SU-DHL-6 (cell line): Measurements from ENCODE around the gene PTPN4.

Source experiments
- CTCF ChIP-seq: fragments of 200-600 bp; sonication (generic); IDR thresholded peaks from one replicate; pipeline ENCODE4 v1.5.1; 2017; ENCODE audit warnings: antibody characterized with exemption, mild to moderate bottlenecking, low read length, moderate library complexity; ENCODE audit not compliant: insufficient read depth, poor library complexity, severe bottlenecking
- EZH2phosphoT487 ChIP-seq: fragments of 200-600 bp; sonication (generic), shearing (Covaris generic); conservative IDR thresholded peaks from 2 replicates; pipeline ENCODE4 v1.6.1; 2018; ENCODE audit warnings: mild to moderate bottlenecking, antibody characterized with exemption, low read length, moderate library complexity, mixed read lengths

- no peak for TF ChIP-seq CTCF
- no peak for TF ChIP-seq EZH2phosphoT487
Observed at GRCh38 chr2:120018549-120018948, 258.8 kb downstream of the PTPN4 start.
